GM12878 (cell line): ENCODE measurements around the gene OR1J2.

Source experiments
- GABPA ChIP-seq: IDR thresholded peaks from 2 replicates; pipeline ENCODE4 v1.6.1; 2014; ENCODE audit warnings: antibody characterized with exemption, low read depth, mild to moderate bottlenecking, inconsistent platforms
- MXI1 ChIP-seq: fragments of 150-350 bp; IDR thresholded peaks from 2 replicates; pipeline ENCODE4 v1.6.1; 2011; ENCODE audit warnings: low read depth, mild to moderate bottlenecking, inconsistent platforms, low read length, improper control_type of control experiment
- POLR2A ChIP-seq: IDR thresholded peaks from 2 replicates; pipeline ENCODE4 v1.6.1; 2011; ENCODE audit warnings: low read depth, mild to moderate bottlenecking, low read length

- no peak for TF ChIP-seq POLR2A
- no peak for TF ChIP-seq MXI1
- no peak for TF ChIP-seq GABPA
Measured at GRCh38 chr9:122498883-122499288, 11.7 kb upstream of the OR1J2 start.
